Thoracic aorta (tissue), 2 donors: ENCODE measurements around the gene DIS3L2. TPM values are rescaled to one million over a fixed set of nuclear protein-coding genes. Genes with fewer than 3 reads are reported as not detected.

Experiments
- ATAC-seq: fragments of 150-250 bp; one replicate; pipeline ENCODE4 v1.8.0; 2017; ENCODE audit warnings: low read depth; ENCODE audit not compliant: insufficient number of reproducible peaks, low FRiP score
- DNase-seq: peaks from one replicate; pipeline ENCODE4 v3.0.0-alpha.2; 2020; ENCODE audit warnings: low spot score
- H3K27ac ChIP-seq, 2 donors: fragments of 200-600 bp; sonication (generic); 1 replicate in 1 of 2; 2 replicates in 1 of 2; pipeline ENCODE4 v1.5.1; 2016; ENCODE audit warnings: mild to moderate bottlenecking in 2 of 2, moderate library complexity in 2 of 2
- H3K27me3 ChIP-seq: fragments of 200-600 bp; sonication (generic); replicated peaks from 2 replicates; pipeline ENCODE4 v1.6.0; 2016; ENCODE audit warnings: mild to moderate bottlenecking; ENCODE audit not compliant: insufficient read depth
- H3K36me3 ChIP-seq: fragments of 200-600 bp; sonication (generic); one replicate; pipeline ENCODE4 v1.5.1; 2016
- H3K4me1 ChIP-seq, 2 donors: fragments of 200-600 bp; sonication (generic); 1 replicate in 1 of 2; 2 replicates in 1 of 2; pipeline versions ENCODE4 v1.5.1 to v1.6.0; 2016; ENCODE audit warnings: low read depth in 2 of 2, mild to moderate bottlenecking in 1 of 2; ENCODE audit not compliant: control insufficient read depth in 1 of 2
- H3K4me3 ChIP-seq: fragments of 200-600 bp; sonication (generic); 2 replicates; pipeline ENCODE4 v1.5.1; 2016; ENCODE audit warnings: mild to moderate bottlenecking
- H3K9me3 ChIP-seq: fragments of 200-600 bp; sonication (generic); 2 replicates; pipeline ENCODE4 v1.5.1; 2016
- total RNA-seq, 2 donors: library from RNA; depleted of rRNA; stranded (reverse); fragments of >200 nt; gene quantifications; one replicate each; pipeline versions ENCODE4 v1.1.0 to v1.2.3, GENCODE V29; 2016
- TF ChIP-seq, protein P1 (sequence below): fragments of 200-600 bp; sonication (generic); IDR thresholded peaks from one replicate; pipeline ENCODE4 v1.5.1; 2019; ENCODE audit warnings: antibody characterized with exemption

DIS3L2 gene
- total RNA-seq, 2 donors from 2014 or later, result 26.4 to 32.5 TPM

DNA sequence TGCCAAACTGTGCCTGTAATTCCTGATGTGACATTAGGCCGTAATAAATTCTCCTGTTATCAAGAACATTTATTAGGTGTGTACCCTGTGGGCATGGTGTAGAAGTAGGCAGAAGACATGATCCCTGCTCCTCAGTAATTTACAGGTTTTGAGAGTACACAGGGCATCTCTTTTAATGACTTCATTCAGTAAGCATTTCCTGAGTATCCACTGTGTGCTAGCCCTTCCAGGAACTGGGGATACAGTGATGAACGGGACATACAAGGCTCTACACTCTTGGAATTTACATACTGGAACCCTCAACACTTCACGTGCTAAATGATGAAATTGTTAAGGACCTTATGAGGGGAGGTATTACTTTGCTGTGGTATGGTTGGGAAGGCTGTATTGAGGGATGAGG, 30.2 kb downstream of the DIS3L2 start:
- Histone ChIP-seq H3K36me3 (no peaks in the 10 kb centered on the region), H3K27me3 (no peaks in the 10 kb centered on the region), H3K4me3 (no peak overlapping the region), H3K27ac (no peak overlapping the region), H3K9me3 (no peaks in the 10 kb centered on the region), H3K4me1 (no peaks in the 10 kb centered on the region)
- DNase-seq (no peak), ATAC-seq (no peak)
- TF ChIP-seq, protein P1, sequence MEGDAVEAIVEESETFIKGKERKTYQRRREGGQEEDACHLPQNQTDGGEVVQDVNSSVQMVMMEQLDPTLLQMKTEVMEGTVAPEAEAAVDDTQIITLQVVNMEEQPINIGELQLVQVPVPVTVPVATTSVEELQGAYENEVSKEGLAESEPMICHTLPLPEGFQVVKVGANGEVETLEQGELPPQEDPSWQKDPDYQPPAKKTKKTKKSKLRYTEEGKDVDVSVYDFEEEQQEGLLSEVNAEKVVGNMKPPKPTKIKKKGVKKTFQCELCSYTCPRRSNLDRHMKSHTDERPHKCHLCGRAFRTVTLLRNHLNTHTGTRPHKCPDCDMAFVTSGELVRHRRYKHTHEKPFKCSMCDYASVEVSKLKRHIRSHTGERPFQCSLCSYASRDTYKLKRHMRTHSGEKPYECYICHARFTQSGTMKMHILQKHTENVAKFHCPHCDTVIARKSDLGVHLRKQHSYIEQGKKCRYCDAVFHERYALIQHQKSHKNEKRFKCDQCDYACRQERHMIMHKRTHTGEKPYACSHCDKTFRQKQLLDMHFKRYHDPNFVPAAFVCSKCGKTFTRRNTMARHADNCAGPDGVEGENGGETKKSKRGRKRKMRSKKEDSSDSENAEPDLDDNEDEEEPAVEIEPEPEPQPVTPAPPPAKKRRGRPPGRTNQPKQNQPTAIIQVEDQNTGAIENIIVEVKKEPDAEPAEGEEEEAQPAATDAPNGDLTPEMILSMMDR, result no peak

DNA sequence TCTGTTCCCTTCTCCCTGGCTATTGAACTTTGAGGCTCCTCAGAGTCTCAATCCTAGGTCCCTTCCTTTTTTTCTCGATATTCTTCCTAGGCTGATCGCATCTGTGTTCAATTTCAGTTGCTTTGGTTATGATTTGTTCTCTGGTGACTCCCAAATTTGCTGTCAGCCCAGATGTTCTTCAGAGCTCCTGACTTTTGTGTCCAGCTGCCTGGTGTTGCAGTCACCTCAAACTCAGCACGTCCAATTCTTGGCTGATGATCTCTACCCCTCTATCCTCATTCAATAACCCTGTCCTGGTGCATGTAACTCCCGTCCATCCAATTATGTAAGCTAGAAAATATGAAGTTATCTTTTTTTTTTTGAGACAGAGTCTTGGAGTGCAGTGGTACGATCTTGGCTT, 31.4 kb downstream of the DIS3L2 start:
- no peak overlapping the region for H3K27ac ChIP-seq
- DNase-seq (no peak), ATAC-seq (no peak)
- TF ChIP-seq, protein P1, result no peak
- H3K36me3 ChIP-seq, result no peaks in the 10 kb centered on the region
- H3K9me3 ChIP-seq, result no peaks in the 10 kb centered on the region
- H3K27me3 ChIP-seq, result no peaks in the 10 kb centered on the region
- no peaks in the 10 kb centered on the region for H3K4me1 ChIP-seq
- H3K4me3 ChIP-seq, result no peak overlapping the region

DNA sequence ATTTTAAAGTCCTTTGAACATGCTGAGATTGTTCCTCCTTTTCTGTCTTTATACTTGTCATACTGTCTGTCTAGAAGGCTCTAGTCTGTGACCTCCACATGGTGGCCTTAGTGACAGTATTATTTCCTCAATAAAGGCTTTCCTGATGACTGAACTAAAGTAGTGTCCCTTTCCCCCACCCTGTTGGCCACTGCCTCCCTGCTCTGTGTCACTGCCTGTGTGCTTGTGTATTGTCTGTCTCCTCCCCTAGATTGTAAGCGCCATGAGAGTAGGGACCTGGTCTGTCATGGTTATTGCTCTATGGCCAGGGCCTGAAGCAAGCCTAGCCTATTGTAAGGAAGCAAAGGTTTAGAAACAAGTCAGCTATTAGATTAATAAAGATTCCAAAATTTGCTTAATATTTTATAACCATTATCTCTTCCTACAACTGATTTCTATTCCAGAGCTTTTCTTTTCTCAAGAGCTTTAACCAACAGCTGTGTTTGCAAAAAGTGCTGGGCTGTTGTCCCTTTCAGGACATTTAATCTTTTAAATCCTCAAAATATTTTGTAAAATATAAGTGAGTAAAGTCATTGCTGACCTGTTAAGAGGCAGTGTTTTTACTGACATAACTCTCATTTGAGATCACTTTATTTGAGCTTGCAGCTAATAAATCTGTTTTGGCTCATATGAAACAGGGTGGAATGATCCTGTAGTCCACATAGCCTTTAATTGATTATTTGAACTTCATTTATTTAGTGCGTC, 35.5 kb downstream of the DIS3L2 start:
- ATAC-seq (no peak), DNase-seq (no peak)
- Histone ChIP-seq H3K9me3 (no peaks in the 10 kb centered on the region), H3K4me3 (no peak overlapping the region), H3K36me3 (no peaks in the 10 kb centered on the region), H3K27me3 (no peaks in the 10 kb centered on the region), H3K27ac (no peak overlapping the region), H3K4me1 (no peaks in the 10 kb centered on the region)
- TF ChIP-seq, protein P1, result no peak

DNA sequence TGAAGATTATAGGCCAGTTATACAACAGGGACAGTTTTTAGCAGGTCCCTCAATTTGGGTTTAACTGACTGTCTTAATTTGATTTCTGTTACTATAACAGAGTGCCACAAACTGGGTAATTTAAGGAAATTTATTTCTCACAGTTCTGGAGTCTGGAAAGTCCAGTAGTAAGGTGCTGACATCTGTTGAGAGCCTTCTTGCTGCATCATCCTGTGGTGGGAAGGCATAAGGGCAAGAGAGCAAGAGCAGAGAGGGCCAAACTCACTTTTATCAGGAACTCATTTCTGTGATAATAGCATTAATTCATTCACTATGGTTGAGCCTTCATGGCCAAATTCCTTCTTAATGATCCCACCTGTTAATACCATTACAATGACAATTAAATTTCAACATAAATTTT, 36.5 kb downstream of the DIS3L2 start:
- H3K4me1 ChIP-seq, result no peaks in the 10 kb centered on the region
- no peak for DNase-seq
- no peaks in the 10 kb centered on the region for H3K9me3 ChIP-seq
- no peaks in the 10 kb centered on the region for H3K36me3 ChIP-seq
- TF ChIP-seq, protein P1, result no peak
- no peaks in the 10 kb centered on the region for H3K27me3 ChIP-seq
- no peak overlapping the region for H3K27ac ChIP-seq
- H3K4me3 ChIP-seq, result no peak overlapping the region
- ATAC-seq, result no peak

DNA sequence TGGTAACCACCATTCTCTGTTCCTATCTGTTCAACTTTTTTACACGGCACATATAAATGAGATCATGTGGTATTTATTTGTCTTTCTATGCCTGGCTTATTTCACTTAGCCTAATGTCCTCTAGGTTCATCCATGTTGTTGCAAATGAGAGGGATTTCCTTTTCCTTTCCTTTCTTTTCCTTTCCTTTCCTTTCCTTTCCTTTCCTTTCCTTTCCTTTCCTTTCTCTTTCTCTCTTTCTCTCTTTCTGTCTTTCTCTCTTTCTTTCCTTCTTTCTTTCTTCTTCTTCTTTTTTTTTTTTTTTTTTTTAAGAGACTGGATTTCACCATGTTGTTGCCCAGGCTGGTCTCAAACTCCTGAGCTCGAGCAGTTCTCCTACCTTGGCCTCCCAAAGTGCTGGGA, 38.9 kb downstream of the DIS3L2 start:
- no peaks in the 10 kb centered on the region for H3K27me3 ChIP-seq
- H3K4me1 ChIP-seq, result no peaks in the 10 kb centered on the region
- no peaks in the 10 kb centered on the region for H3K36me3 ChIP-seq
- no peak for ATAC-seq
- no peaks in the 10 kb centered on the region for H3K9me3 ChIP-seq
- TF ChIP-seq, protein P1, result no peak
- no peak overlapping the region for H3K4me3 ChIP-seq
- H3K27ac ChIP-seq, result no peak overlapping the region
- no peak for DNase-seq
